ENCODE measurements around the gene SLC35F6.

DNA sequence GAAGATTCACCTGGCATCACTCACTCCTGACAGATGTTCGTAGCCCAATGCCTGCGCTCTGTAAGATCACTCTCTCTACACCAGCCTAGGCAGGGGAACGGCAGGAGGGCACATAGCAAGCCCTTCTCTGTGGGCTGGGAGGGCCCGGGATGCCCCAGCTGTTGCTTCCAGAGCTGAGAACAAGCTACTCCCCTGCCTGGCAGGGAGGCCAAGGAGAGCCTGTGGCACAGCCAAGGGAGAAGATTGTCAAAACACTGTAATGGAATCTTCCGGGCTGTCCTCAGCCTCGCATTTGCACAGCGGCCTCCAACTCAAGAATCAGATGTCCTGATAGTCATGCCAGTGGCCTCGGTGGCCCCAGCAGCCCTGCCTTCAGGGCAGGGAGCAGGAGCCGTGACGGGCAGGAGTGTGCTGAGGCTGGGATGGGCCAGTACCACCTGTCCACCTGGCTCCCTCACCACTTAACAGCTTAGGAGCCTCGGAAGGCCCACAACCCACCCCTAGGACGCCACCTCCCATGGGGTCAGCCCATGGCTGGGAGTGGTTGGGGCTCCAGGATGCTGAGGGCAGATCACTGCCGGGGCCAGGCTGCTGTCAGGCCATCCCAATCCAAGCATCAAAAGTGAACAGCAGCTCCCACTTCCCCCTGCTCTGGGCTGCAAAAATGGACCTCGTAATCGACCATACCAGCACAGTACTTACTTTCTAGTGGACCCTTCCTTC is 21.9 kb upstream of the SLC35F6 start:
- TF ChIP-seq, protein P1, sequence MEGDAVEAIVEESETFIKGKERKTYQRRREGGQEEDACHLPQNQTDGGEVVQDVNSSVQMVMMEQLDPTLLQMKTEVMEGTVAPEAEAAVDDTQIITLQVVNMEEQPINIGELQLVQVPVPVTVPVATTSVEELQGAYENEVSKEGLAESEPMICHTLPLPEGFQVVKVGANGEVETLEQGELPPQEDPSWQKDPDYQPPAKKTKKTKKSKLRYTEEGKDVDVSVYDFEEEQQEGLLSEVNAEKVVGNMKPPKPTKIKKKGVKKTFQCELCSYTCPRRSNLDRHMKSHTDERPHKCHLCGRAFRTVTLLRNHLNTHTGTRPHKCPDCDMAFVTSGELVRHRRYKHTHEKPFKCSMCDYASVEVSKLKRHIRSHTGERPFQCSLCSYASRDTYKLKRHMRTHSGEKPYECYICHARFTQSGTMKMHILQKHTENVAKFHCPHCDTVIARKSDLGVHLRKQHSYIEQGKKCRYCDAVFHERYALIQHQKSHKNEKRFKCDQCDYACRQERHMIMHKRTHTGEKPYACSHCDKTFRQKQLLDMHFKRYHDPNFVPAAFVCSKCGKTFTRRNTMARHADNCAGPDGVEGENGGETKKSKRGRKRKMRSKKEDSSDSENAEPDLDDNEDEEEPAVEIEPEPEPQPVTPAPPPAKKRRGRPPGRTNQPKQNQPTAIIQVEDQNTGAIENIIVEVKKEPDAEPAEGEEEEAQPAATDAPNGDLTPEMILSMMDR (IDR thresholded peaks at IDR 0.05; ENCODE audit: insufficient read depth, low read length, poor library complexity, severe bottlenecking) = no peak
- TF ChIP-seq EZH2phosphoT487 (conservative IDR thresholded peaks at IDR 0.05; ENCODE audit: low read length) = no peak

Data from SU-DHL-6 (cell line).